HG03139 (cell line): Measurements from ENCODE around the gene PLA2G2C.
"Not testable (repeated sequence)": the region's sequence is repeated elsewhere in the genome, so short reads cannot be mapped to it uniquely, and the experiment has no call there.

Experiments used
- ATAC-seq: cut with Tn5 transposase; IDR thresholded peaks from one replicate; pipeline ENCODE4 v1.9.1; 2021; ENCODE audit not compliant: unreplicated experiment

The PLA2G2C gene

GRCh38 chr1:20185834-20186782 lies at the start of gene PLA2G2C, which contains the start of gene UBXN10:
Gene PLA2G2C (minus strand): TSS chr1:20186518. CDS start chr1:20177363, 9,155 bp downstream.
Gene UBXN10 (plus strand): TSS chr1:20186096. CDS start chr1:20190562, 4,466 bp downstream.
- ATAC-seq: no peak

GRCh38 chr1:20234788-20235535 lies 48.6 kb upstream of the PLA2G2C start:
- ATAC-seq: no peak

GRCh38 chr1:20233866-20234265 lies 47.5 kb upstream of the PLA2G2C start:
- no peak for ATAC-seq

- no peak for ATAC-seq
Measured at GRCh38 chr1:20233394-20233793, 47.1 kb upstream of the PLA2G2C start.

GRCh38 chr1:20232564-20232963 lies 46.2 kb upstream of the PLA2G2C start:
- ATAC-seq: not testable (repeated sequence)

- no peak for ATAC-seq
Measured at GRCh38 chr1:20229171-20229570, 42.9 kb upstream of the PLA2G2C start.

GRCh38 chr1:20228314-20228825 lies 42.1 kb upstream of the PLA2G2C start:
- ATAC-seq: no peak

- no peak for ATAC-seq
Measured at GRCh38 chr1:20227704-20228103, 41.4 kb upstream of the PLA2G2C start.

GRCh38 chr1:20224546-20224945 lies 38.2 kb upstream of the PLA2G2C start:
- ATAC-seq: no peak

- no peak for ATAC-seq
Measured at GRCh38 chr1:20223551-20224419, 37.5 kb upstream of the PLA2G2C start.

- no peak for ATAC-seq
Measured at GRCh38 chr1:20223106-20223505, 36.8 kb upstream of the PLA2G2C start.

GRCh38 chr1:20220036-20220435 lies 33.7 kb upstream of the PLA2G2C start:
- ATAC-seq: no peak

GRCh38 chr1:20219053-20219452 lies 32.7 kb upstream of the PLA2G2C start:
- ATAC-seq: not testable (repeated sequence)

GRCh38 chr1:20216574-20216973 lies 30.3 kb upstream of the PLA2G2C start:
- no peak for ATAC-seq

GRCh38 chr1:20215716-20216115 lies 29.4 kb upstream of the PLA2G2C start:
- ATAC-seq: no peak

GRCh38 chr1:20212685-20213331 lies 26.5 kb upstream of the PLA2G2C start:
- no peak for ATAC-seq

GRCh38 chr1:20212085-20212684 lies 25.9 kb upstream of the PLA2G2C start:
- no peak for ATAC-seq

- ATAC-seq: no peak
Measured at GRCh38 chr1:20211511-20211931, 25.2 kb upstream of the PLA2G2C start.

- ATAC-seq: no peak
Measured at GRCh38 chr1:20210736-20211460, 24.6 kb upstream of the PLA2G2C start.
